Stimulated activated CD4-positive, alpha-beta T cell treated with anti-CD3 and anti-CD28 coated beads, Interleukin-15, amount 100 ng/mL, for 24 hours (primary cell): ENCODE measurements around the gene RAI2.
A peak's percentile ranks its signal among the peaks of the same experiment; 100 is the strongest.
"Not testable (repeated sequence)": the region's sequence is repeated elsewhere in the genome, so short reads cannot be mapped to it uniquely, and the experiment has no call there.

ENCODE experiments used
- DNase-seq: peaks from one replicate; pipeline ENCODE4 v3.0.0-alpha.2; 2020

RAI2 gene

GRCh38 chrX:17828171-17828570 is 32.9 kb downstream of the RAI2 start:
- DNase-seq = no peak

GRCh38 chrX:17826609-17827496 is 34.2 kb downstream of the RAI2 start:
- no peak for DNase-seq

DNA sequence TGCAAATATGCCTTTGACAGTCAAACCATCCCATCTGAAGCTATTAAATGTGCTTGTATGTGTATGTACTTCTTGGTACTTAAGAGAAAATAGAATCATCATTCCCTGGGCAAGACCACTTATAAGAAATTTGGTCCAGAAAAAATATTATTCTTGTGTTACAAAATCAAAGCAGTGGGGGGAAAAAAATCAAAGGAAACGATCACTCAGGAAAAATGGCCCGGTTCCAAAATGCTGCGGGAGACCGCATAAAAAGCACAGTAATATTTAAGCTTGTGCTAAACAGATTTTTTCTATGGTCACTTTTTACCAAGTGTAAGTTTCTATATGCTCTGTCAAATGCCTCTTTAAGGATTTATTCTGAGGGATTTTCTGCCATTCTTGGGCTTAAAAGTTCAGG is 36.1 kb downstream of the RAI2 start:
- DNase-seq = no peak

DNA sequence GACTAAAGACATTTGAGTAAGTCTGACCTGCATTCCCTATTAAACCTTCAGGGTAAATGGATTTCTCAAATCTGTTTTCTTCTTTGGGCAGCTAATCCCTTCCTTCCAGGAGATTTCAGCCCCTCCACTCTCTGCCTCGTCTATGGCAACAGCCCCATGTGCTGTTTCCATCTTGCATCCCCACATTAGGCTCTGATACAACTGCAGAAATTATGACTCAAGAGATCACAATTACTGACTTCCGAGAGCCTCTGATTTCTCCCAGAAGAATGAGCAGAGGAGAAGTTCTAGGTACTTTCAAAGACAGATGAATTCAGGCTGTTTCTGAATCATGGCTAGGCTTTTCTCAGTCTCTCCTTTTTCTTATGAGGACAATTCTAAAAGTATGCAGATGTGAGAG is 38.7 kb downstream of the RAI2 start:
- no peak for DNase-seq

DNA sequence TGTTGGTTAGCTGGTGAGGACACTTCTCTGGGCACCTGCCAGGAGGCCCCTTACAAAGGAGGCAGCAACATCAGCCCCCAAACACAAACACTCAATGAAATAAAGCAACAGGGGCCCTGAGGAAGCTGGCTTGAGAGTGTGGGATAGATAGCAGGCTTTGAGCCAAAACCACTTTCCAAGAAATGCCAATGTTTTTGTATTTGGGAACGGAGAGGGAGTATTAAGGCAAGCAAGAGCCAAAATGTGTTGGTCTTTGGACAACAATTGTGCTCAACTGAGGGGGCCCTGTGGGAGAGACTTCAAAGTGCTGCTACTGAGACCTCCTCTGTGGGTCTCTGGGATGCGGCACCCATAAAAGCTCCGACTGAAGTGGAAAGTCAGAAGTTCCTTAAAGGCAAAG is 41.0 kb downstream of the RAI2 start:
- DNase-seq = no peak

DNA sequence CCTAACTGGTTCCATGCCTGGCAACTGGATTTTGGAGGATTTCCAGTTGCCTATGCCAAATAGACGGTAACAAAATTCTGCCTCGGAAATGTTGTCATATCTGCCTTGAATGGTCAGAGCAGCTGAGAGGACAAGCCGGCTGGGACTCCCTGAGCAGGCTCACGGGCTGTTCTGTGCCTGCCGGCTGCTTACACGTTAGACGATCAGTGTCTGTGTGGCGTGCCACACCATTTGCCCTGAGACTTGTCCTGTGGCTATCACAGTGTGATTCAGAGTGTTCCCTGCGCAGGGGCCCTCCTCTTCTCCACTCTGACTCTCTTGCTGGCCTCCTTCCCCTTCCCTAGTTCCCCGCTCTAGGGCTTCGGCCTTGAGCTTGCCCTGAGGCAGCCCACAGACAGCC is 42.4 kb downstream of the RAI2 start:
- DNase-seq = no peak

- no peak for DNase-seq
Measured at GRCh38 chrX:17817251-17817650, 43.8 kb downstream of the RAI2 start.

- DNase-seq = no peak
Measured at GRCh38 chrX:17814557-17814956, 46.5 kb downstream of the RAI2 start.

GRCh38 chrX:17814059-17814458 is 47.0 kb downstream of the RAI2 start:
- no peak for DNase-seq

- DNase-seq = no peak
Measured at GRCh38 chrX:17813277-17813676, 47.8 kb downstream of the RAI2 start.

DNA sequence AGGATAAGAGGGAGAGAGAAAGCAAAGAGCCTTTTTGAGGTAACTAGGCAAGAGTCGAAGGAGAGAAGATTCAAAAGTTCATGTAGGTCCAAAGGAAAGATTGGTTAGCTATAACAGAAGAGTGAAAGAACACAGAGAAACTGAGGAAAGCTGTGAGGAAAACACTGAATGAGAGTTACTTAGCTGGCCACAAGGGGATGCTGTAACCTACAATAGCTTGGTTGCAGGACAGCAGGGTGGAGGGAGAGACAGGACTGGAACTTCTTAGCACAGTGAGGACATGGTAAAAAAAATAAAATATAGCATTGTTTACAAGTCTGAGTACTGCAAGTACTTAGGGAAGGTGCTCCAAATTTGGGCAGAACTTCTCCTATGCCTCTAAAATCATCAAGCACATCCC is 48.3 kb downstream of the RAI2 start:
- DNase-seq = no peak

- DNase-seq = no peak
Measured at GRCh38 chrX:17809984-17810383, 51.1 kb downstream of the RAI2 start.

DNA sequence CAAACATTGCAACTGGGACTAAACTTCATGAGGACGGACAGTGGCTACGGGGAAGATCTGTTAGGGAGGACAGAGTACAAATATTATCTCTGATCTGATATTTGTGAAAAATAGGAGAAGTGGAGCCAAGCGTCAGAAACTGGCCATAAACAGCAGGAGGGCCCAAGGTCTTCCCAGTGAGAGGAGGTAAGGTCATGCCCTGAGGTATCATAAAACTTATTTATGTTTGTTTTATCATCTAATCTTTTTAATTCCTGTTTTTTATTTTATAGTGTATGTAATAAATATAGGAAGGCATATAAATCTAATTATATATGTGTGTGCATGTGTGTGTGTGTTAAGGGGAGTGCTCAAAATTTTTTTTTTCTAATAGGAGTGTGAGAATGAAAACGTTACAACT is 51.8 kb downstream of the RAI2 start:
- no peak for DNase-seq

DNA sequence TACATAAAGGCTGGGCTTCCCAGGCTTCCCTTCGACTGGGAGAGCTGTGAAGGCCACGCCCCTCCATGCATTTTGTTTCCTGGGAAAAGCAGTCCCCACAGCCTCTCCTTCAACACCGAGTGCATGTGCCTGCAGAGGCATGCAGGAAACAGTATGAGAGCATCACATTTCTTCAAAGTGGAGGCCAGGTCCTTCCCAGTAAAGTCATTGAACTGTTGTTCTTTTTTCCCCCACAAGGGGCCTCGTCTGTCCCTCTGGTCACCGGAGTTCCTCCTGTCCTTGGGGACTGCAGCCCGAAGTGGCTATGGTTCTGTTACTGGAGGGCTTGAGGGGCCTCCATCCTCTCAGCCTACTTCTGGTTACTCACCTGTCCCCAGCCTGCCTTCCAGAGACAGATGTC is 56.0 kb downstream of the RAI2 start:
- no peak for DNase-seq

DNA sequence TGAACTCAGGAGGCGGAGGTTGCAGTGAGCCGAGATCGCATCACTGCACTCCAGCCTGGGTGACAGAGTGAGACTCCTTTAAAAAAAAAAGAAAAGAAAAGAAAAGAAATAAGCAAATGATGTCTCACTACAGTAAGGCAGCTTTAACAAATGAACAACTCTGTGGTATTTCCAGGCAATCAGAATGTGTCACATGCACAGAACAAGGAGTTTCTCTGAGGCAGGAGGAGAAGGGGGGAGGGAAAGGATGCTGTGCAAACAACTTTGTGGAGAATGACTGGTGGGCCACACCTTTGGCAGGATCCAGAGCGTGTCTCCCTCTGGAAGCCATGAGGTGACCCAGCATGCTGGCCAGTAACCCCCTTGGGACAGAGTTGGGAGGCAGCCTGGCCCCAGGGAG is 57.6 kb downstream of the RAI2 start:
- no peak for DNase-seq

- no peak for DNase-seq
Measured at GRCh38 chrX:17802756-17803155, 58.3 kb downstream of the RAI2 start.

- no peak for DNase-seq
Measured at GRCh38 chrX:17801431-17801830, 59.7 kb downstream of the RAI2 start.

- no peak for DNase-seq
Measured at GRCh38 chrX:17798921-17799320, 62.2 kb downstream of the RAI2 start.

GRCh38 chrX:17792826-17793225 is 68.3 kb downstream of the RAI2 start:
- DNase-seq = no peak

- DNase-seq = no peak
Measured at GRCh38 chrX:17788956-17789562, 72.0 kb downstream of the RAI2 start.

GRCh38 chrX:17788439-17788838 is 72.7 kb downstream of the RAI2 start:
- peak; percentile 38 for DNase-seq

- DNase-seq = no peak
Measured at GRCh38 chrX:17787557-17787956, 73.5 kb downstream of the RAI2 start.

DNA sequence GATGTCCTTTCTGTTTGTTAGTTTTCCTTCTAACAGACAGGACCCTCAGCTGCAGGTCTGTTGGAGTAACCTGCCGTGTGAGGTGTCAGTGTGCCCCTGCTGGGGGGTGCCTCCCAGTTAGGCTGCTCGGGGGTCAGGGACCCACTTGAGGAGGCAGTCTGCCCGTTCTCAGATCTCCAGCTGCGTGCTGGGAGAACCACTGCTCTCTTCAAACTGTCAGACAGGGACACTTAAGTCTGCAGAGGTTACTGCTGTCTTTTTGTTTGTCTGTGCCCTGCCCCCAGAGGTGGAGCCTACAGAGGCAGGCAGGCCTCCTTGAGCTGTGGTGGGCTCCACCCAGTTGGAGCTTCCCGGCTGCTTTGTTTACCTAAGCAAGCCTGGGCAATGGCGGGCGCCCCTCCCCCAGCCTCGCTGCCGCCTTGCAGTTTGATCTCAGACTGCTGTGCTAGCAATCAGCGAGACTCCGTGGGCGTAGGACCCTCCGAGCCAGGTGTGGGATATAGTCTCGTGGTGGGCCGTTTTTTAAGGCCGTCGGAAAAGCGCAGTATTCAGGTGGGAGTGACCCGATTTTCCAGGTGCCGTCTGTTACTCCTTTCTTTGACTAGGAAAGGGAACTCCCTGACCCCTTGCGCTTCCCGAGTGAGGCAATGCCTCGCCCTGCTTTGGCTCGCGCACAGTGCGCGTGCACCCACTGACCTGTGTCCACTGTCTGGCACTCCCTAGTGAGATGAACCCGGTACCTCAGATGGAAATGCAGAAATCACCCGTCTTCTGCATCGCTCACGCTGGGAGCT is 74.3 kb downstream of the RAI2 start:
- DNase-seq = not testable (repeated sequence)

GRCh38 chrX:17779434-17779833 is 81.7 kb downstream of the RAI2 start:
- no peak for DNase-seq
